Duodenal mucosa (tissue), 2 donors: ENCODE results near the gene NPEPL1.

ENCODE experiments used
- H3K27ac ChIP-seq: one replicate; pipeline ENCODE4 v1.7.0; 2013; ENCODE audit warnings: low read depth, low read length
- H3K27me3 ChIP-seq, 2 donors: one replicate each; pipeline ENCODE4 v1.7.0; 2013; ENCODE audit warnings: low read length in 2 of 2, control low read depth in 1 of 2; ENCODE audit not compliant: insufficient read depth in 2 of 2, control insufficient read depth in 1 of 2
- H3K36me3 ChIP-seq, 2 donors: one replicate each; pipeline ENCODE4 v1.7.0; 2013; ENCODE audit warnings: low read length in 2 of 2, control low read depth in 1 of 2; ENCODE audit not compliant: insufficient read depth in 2 of 2, control insufficient read depth in 1 of 2
- H3K4me1 ChIP-seq, 2 donors: one replicate each; pipeline ENCODE4 v1.7.0; 2013; ENCODE audit warnings: low read length in 2 of 2, control low read depth in 1 of 2; ENCODE audit not compliant: insufficient read depth in 2 of 2, control insufficient read depth in 1 of 2
- H3K4me3 ChIP-seq, 2 donors: one replicate each; pipeline ENCODE4 v1.7.0; 2013; ENCODE audit warnings: low read length in 2 of 2, low read depth in 1 of 2
- H3K9ac ChIP-seq, 2 donors: one replicate each; pipeline ENCODE4 v1.7.0; 2013; ENCODE audit warnings: low read length in 2 of 2, low read depth in 1 of 2
- H3K9me3 ChIP-seq, 2 donors: one replicate each; pipeline ENCODE4 v1.7.0; 2013; ENCODE audit warnings: low read length in 2 of 2, control low read depth in 1 of 2; ENCODE audit not compliant: control insufficient read depth in 1 of 2

The NPEPL1 gene

GRCh38 chr20:58678806-58679205 is 13.8 kb upstream of the NPEPL1 start:
- Histone ChIP-seq H3K36me3 (peaks cover 38 to 56% of the 10 kb centered on the region in 2 donors), H3K4me3 (no peak overlapping the region), H3K27ac (no peak overlapping the region), H3K9me3 (no peaks in the 10 kb centered on the region), H3K9ac (no peak overlapping the region), H3K27me3 (no peaks in the 10 kb centered on the region), H3K4me1 (no peaks in the 10 kb centered on the region)

GRCh38 chr20:58682656-58683531 is 9.7 kb upstream of the NPEPL1 start:
- Histone ChIP-seq H3K27me3 (no peaks in the 10 kb centered on the region), H3K4me3 (no peak overlapping the region), H3K9ac (no peak overlapping the region), H3K4me1 (no peaks in the 10 kb centered on the region), H3K36me3 (peaks cover 14 to 17% of the 10 kb centered on the region in 2 donors), H3K27ac (no peak overlapping the region), H3K9me3 (no peaks in the 10 kb centered on the region)

GRCh38 chr20:58684291-58684690 is 8.3 kb upstream of the NPEPL1 start:
- no peak overlapping the region for H3K9ac ChIP-seq

GRCh38 chr20:58685988-58686387 is 6.6 kb upstream of the NPEPL1 start:
- H3K9me3 ChIP-seq: no peaks in the 10 kb centered on the region
- no peaks in the 10 kb centered on the region for H3K36me3 ChIP-seq
- H3K27me3 ChIP-seq: no peaks in the 10 kb centered on the region
- H3K4me3 ChIP-seq: no peak overlapping the region
- H3K4me1 ChIP-seq: no peaks in the 10 kb centered on the region
- no peak overlapping the region for H3K27ac ChIP-seq
- H3K9ac ChIP-seq: no peak overlapping the region

More at GRCh38 chr20:58684291-58684690, 8.3 kb upstream of the NPEPL1 start:
- Histone ChIP-seq H3K4me1 (no peaks in the 10 kb centered on the region), H3K36me3 (peaks cover 6 to 9% of the 10 kb centered on the region in 2 donors), H3K27ac (no peak overlapping the region), H3K27me3 (no peaks in the 10 kb centered on the region), H3K9me3 (no peaks in the 10 kb centered on the region), H3K4me3 (no peak overlapping the region)

GRCh38 chr20:58688414-58688813 is 4.2 kb upstream of the NPEPL1 start:
- no peak overlapping the region for H3K27ac ChIP-seq

GRCh38 chr20:58688840-58689239 is 3.8 kb upstream of the NPEPL1 start:
- Histone ChIP-seq H3K4me3 (no peak overlapping the region), H3K27me3 (no peaks in the 10 kb centered on the region), H3K27ac (no peak overlapping the region)

More at GRCh38 chr20:58688414-58688813, 4.2 kb upstream of the NPEPL1 start:
- no peaks in the 10 kb centered on the region for H3K9me3 ChIP-seq
- H3K4me1 ChIP-seq: peaks cover 9% of the 10 kb centered on the region in 2 donors
- H3K36me3 ChIP-seq: no peaks in the 10 kb centered on the region
- no peak overlapping the region for H3K4me3 ChIP-seq
- no peak overlapping the region for H3K9ac ChIP-seq
- H3K27me3 ChIP-seq: no peaks in the 10 kb centered on the region

GRCh38 chr20:58690396-58691135 is 2.0 kb upstream of the NPEPL1 start:
- no peak overlapping the region for H3K27ac ChIP-seq

More at GRCh38 chr20:58688840-58689239, 3.8 kb upstream of the NPEPL1 start:
- H3K9ac ChIP-seq: no peak overlapping the region
- no peaks in the 10 kb centered on the region for H3K36me3 ChIP-seq
- peaks cover 13% of the 10 kb centered on the region in 2 donors for H3K4me1 ChIP-seq
- no peaks in the 10 kb centered on the region for H3K9me3 ChIP-seq

GRCh38 chr20:58691773-58692578 is 624 bp upstream of the NPEPL1 start:
- H3K4me3 ChIP-seq: peak overlapping the region in 1 of 2 donors; percentile 10
- H3K9me3 ChIP-seq: no peaks in the 10 kb centered on the region
- H3K27ac ChIP-seq: peak overlapping the region; percentile 77
- H3K9ac ChIP-seq: peak overlapping the region; percentile 47 to 51
- peaks cover 22 to 33% of the 10 kb centered on the region in 2 donors for H3K4me1 ChIP-seq
- H3K36me3 ChIP-seq: peaks cover 10 to 22% of the 10 kb centered on the region in 2 donors
- no peaks in the 10 kb centered on the region for H3K27me3 ChIP-seq

More at GRCh38 chr20:58690396-58691135, 2.0 kb upstream of the NPEPL1 start:
- Histone ChIP-seq H3K27me3 (no peaks in the 10 kb centered on the region), H3K4me1 (peaks cover 20 to 26% of the 10 kb centered on the region in 2 donors), H3K9ac (no peak overlapping the region), H3K9me3 (no peaks in the 10 kb centered on the region), H3K4me3 (no peak overlapping the region), H3K36me3 (peaks cover under 1 to 8% of the 10 kb centered on the region in 2 donors)

GRCh38 chr20:58693226-58694006 is 816 bp downstream of the NPEPL1 start:
- Histone ChIP-seq H3K9me3 (no peaks in the 10 kb centered on the region), H3K4me3 (peak overlapping the region; percentile 66 to 71), H3K27me3 (no peaks in the 10 kb centered on the region), H3K27ac (no peak overlapping the region), H3K9ac (peak overlapping the region; percentile 63 to 79), H3K4me1 (peaks cover 30 to 42% of the 10 kb centered on the region in 2 donors), H3K36me3 (peaks cover 11 to 28% of the 10 kb centered on the region in 2 donors)
